ENCODE results near the gene FTO.

The FTO gene

DNA sequence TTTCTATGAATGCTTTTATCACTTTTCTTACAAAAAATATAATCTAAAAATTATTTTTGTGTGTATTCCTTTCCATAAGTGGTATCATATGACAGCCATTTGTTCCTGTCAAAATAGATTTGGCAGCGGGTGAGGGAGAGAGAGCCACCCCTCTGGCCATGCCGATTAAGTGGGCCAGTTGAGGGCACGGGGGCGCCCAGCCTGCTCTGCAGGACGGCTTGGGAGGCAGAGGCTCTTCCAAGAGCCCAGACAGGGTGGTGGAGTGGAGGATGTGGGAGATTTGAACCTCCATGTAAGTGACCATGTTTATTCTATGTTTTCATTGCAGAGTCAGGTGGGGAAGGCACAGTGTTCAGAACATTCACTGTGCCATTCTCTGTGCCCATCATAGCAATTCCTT lies 493.8 kb downstream of the FTO start:
- H3K4me3 ChIP-seq (ENCODE audit: low read depth, low read length), result no peak overlapping the region
- TF ChIP-seq, protein P1, sequence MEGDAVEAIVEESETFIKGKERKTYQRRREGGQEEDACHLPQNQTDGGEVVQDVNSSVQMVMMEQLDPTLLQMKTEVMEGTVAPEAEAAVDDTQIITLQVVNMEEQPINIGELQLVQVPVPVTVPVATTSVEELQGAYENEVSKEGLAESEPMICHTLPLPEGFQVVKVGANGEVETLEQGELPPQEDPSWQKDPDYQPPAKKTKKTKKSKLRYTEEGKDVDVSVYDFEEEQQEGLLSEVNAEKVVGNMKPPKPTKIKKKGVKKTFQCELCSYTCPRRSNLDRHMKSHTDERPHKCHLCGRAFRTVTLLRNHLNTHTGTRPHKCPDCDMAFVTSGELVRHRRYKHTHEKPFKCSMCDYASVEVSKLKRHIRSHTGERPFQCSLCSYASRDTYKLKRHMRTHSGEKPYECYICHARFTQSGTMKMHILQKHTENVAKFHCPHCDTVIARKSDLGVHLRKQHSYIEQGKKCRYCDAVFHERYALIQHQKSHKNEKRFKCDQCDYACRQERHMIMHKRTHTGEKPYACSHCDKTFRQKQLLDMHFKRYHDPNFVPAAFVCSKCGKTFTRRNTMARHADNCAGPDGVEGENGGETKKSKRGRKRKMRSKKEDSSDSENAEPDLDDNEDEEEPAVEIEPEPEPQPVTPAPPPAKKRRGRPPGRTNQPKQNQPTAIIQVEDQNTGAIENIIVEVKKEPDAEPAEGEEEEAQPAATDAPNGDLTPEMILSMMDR (IDR thresholded peaks at IDR 0.05; ENCODE audit: borderline replicate concordance, insufficient read depth, low read depth, low read length), result no peak

DNA sequence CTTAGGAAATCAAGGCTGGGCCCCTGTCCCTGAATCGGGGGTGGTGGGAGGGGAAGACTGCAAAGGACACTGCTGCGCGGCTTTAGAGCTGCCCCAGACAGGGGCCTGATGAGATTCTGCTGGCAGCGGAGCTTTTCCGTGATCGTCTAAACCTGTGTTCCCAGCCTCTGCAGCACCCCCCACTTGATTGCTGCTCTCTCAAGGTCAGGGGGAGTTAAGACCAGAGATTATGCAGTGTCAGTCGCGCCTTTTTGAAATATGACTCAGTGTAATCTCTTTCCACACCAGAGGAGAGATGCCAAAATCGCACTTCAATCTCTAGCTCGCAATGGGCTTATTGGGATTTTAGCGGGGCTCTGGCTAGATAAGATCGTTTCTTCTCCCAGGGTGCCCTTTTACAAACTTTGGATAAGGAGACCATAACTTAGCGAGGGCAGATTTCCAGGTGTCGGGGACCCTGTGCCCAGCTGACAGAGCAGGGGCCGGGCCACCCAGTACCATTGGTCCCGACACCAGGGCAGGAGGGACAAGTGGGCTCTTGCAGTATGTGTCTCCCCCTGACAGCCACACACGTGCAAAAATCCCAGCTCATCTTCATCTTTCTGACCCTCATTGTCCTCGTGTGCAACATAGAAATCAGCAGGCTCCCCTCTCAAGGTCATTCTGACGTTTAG lies 495.7 kb downstream of the FTO start:
- TF ChIP-seq, protein P1 (IDR thresholded peaks at IDR 0.05; ENCODE audit: borderline replicate concordance, insufficient read depth, low read depth, low read length), result no peak
- H3K4me3 ChIP-seq (ENCODE audit: low read depth, low read length), result no peak overlapping the region

DNA sequence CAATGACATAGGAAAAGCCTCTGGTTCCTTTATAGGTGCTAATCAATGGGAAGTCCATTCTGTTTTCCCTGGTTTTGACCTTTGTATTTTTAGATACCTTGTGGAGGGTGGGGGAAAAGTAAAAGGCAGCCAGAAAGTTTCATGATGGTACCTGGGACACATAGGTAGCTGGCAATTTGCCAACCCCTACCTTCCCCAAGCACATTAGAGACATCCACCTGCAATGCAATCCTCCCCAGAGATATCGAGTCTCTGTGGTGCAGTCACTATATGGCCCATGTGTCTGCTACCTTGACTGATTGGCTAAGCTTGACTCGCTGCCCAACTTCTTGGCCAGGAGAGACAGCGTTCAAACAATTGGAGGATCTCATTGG lies 496.2 kb downstream of the FTO start:
- H3K4me3 ChIP-seq (ENCODE audit: low read depth, low read length), result no peak overlapping the region
- TF ChIP-seq, protein P1 (IDR thresholded peaks at IDR 0.05; ENCODE audit: borderline replicate concordance, insufficient read depth, low read depth, low read length), result no peak

DNA sequence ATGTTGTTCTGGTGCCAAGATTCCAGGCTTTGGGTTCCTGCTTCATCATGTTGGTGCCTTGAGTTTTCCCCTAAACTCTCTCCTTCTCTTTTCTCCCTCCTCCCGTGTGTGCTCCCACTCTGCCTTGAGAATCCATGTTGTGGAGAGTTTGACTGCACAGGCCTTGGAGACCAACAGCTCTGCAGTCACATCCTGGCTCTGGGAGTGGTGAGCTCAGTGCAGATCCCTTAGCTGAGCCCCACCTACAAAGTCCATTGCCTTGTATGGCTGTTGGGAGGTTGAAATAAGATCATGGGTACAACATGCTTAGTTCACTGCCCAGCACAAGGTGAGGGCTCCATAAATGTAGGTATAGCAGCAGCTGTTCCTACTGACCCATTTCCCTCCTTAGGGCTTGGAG lies 496.8 kb downstream of the FTO start:
- TF ChIP-seq, protein P1 (IDR thresholded peaks at IDR 0.05; ENCODE audit: borderline replicate concordance, insufficient read depth, low read depth, low read length), result no peak
- H3K4me3 ChIP-seq (ENCODE audit: low read depth, low read length), result no peak overlapping the region

DNA sequence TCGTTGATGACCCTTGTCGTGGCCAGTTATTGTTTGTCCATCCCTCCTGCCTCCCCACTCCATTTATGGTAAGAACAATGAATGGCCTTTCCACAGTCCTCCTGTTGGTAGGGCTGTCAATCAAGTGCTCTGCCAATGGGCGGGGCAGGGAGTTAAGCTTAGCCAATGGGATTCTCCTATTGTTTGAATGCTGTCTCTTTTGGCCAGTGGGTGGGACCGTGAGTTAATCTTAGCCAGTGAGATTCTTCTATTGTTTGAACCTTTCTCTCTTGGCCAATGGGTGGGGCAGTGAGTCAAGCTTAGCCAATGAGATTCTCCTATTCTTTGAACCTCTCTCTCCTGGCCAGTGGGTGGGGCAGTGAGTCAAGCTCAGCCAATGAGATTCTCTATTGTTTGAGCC lies 497.2 kb downstream of the FTO start:
- TF ChIP-seq, protein P1 (IDR thresholded peaks at IDR 0.05; ENCODE audit: borderline replicate concordance, insufficient read depth, low read depth, low read length), result no peak
- no peak overlapping the region for H3K4me3 ChIP-seq (ENCODE audit: low read depth, low read length)

Data from GM12875 (cell line).